IPS-18c (cell line): ENCODE results near the gene SPEM1.

Source experiments
- H3K4me3 ChIP-seq: 2 replicates; pipeline ENCODE4 v1.7.0; 2013; ENCODE audit warnings: low read depth, mild to moderate bottlenecking, low read length, moderate library complexity; ENCODE audit not compliant: insufficient read depth
- H3K9me3 ChIP-seq: one replicate; pipeline ENCODE4 v1.6.1; 2013; ENCODE audit warnings: mild to moderate bottlenecking, low read length, moderate library complexity; ENCODE audit not compliant: control insufficient read depth, insufficient read depth

The SPEM1 gene

DNA sequence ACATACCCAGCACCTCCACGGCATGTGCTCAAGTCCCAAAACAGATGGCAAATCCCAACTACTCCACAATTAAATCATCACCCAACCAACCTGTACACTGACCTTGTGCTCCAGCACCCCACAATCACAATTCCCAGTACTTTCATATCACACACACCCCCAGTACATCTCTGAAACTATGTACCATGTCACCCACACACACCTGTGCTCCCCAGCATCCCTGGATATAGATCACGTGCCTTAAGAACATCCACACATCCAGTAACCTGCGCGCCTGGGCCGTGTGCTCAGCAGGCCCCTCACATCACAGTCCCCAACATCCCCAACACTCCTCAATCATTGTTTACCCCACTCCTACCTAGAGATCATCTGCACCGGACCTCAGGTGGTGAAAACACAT lies 10.4 kb upstream of the SPEM1 start:
- Histone ChIP-seq H3K9me3 (no peaks in the 10 kb centered on the region), H3K4me3 (no peak overlapping the region)

DNA sequence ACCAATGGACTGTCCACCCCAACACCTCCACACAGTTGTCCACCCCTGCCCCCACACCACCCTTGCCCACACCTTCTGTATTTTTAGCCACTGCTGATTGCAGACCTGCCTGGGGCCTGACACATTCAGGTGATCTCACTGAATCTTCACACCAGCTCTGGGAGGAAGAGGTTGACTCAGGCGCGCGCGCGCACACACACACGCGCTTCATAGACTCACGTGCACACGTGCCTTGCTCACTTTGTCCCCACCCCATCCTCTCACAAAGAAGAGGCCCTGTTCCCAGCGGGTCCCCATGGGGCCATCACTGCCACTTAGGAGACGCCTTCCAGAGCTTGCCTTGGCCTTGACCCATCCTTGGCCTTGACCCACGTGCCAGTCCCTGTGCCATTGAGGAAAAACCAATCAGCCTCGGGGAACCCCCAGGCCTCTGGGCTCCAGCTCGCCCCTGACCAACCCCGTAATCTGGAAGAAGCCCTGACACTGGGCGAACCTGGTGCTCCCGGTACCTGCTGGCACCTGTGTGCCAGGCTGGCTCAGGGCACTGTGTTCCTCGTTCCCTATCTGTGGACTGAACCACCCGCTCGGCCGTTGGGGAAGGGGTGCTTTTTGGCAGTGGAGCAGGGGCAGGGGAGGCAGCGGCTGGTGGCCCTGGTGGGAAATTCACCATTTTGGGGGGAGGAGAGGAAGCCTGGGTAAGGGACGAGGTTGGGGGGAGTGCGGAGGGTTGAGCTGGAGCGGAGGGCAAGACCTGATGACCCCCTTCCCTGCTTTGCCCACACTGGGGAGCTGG lies 9.3 kb upstream of the SPEM1 start:
- Histone ChIP-seq H3K4me3 (no peak overlapping the region), H3K9me3 (no peaks in the 10 kb centered on the region)

DNA sequence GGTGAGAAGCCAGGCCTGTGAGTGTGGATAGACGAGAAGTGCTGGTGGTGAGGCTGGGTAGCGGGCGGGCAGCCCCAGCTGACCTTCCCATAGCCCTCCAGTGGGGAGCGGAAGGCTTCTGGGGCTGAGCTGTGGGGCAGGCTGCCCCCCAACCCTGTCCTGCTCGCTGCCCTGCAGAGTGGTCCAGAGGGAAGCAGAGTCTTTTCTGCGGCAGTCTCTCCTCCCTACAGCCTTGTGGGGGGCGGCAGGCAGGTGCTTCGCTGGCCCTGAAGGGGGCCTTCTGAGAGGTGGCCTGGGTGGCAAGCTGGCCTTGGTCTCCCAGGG lies 8.7 kb upstream of the SPEM1 start:
- H3K9me3 ChIP-seq = no peaks in the 10 kb centered on the region
- H3K4me3 ChIP-seq = no peak overlapping the region

DNA sequence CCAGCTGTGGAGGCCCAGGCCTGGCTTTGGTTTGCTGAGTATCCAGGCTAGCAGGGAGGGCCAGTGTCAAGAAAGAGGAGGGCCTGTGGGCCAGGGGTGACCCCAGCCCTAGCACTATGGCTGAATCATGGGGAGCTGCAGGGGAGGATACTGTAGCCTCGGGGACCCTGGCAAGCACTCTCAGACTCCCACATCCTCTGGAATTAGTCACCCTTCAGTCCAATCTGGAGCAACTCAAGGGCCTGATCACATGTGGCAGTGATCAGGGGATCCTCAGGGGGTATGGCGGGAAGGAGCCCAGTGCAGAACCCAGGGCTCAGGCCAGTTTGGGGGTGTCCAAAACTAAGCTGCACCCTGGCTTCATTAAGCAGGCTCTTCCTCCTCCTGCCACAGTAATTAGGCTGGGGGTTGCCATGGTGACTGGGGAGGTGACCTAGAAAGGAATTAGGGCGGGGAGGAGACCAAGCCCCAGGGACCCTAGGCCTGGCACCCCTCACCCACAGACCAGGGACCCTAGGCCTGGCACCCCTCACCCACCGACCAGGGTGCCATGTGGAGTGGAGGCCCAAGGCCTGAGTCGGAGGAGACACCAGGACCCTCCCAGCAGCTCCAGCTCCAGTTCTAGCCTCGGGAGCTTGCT lies 6.7 kb upstream of the SPEM1 start:
- Histone ChIP-seq H3K9me3 (no peaks in the 10 kb centered on the region), H3K4me3 (no peak overlapping the region)

DNA sequence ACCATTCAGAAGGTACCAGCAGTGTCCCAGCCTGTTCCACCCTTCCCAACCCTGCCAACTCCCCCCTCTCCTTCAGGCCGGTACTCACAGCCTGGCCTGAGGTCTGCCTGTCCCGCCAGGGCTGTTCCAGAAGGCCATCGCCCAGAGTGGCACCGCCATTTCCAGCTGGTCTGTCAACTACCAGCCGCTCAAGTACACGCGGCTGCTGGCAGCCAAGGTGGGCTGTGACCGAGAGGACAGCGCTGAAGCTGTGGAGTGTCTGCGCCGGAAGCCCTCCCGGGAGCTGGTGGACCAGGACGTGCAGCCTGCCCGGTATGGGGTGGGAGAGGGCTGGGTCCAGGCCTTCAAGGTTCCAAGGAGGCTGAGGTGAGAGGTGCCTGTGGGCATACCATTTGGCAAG lies 5.3 kb upstream of the SPEM1 start:
- Histone ChIP-seq H3K4me3 (no peak overlapping the region), H3K9me3 (no peaks in the 10 kb centered on the region)

DNA sequence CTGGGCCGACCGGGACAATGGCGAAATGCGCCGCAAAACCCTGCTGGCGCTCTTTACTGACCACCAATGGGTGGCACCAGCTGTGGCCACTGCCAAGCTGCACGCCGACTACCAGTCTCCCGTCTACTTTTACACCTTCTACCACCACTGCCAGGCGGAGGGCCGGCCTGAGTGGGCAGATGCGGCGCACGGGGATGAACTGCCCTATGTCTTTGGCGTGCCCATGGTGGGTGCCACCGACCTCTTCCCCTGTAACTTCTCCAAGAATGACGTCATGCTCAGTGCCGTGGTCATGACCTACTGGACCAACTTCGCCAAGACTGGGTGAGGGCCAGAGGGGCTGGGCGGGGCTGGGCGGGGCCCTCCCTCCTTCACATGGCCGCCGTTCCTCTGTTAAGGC lies 4.3 kb upstream of the SPEM1 start:
- H3K9me3 ChIP-seq = no peaks in the 10 kb centered on the region
- H3K4me3 ChIP-seq = no peak overlapping the region

DNA sequence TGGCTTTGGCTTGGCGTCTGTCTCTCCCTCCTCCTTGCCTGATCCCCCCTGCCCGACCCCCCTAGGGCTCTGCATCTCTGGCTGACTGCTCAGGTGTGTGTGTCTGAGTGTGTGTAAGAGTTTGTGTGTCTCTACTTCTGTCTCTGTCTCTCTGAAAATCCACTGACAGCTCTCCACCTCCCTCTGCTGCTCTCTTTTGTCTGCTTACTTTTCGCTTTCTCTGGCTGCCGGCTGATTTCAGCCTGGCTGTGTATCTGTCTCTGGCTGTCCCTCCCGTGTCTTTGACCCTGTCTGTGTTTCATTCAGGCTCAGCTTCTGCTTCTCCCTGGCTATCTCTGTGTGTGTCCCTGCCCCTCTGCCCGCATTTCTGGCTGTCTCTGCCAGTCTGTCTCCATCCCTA lies 3.8 kb upstream of the SPEM1 start:
- Histone ChIP-seq H3K9me3 (no peaks in the 10 kb centered on the region), H3K4me3 (no peak overlapping the region)

DNA sequence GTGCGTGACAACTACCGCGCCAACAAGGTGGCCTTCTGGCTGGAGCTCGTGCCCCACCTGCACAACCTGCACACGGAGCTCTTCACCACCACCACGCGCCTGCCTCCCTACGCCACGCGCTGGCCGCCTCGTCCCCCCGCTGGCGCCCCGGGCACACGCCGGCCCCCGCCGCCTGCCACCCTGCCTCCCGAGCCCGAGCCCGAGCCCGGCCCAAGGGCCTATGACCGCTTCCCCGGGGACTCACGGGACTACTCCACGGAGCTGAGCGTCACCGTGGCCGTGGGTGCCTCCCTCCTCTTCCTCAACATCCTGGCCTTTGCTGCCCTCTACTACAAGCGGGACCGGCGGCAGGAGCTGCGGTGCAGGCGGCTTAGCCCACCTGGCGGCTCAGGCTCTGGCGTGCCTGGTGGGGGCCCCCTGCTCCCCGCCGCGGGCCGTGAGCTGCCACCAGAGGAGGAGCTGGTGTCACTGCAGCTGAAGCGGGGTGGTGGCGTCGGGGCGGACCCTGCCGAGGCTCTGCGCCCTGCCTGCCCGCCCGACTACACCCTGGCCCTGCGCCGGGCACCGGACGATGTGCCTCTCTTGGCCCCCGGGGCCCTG lies 3.0 kb upstream of the SPEM1 start:
- H3K4me3 ChIP-seq = no peak overlapping the region
- no peaks in the 10 kb centered on the region for H3K9me3 ChIP-seq

DNA sequence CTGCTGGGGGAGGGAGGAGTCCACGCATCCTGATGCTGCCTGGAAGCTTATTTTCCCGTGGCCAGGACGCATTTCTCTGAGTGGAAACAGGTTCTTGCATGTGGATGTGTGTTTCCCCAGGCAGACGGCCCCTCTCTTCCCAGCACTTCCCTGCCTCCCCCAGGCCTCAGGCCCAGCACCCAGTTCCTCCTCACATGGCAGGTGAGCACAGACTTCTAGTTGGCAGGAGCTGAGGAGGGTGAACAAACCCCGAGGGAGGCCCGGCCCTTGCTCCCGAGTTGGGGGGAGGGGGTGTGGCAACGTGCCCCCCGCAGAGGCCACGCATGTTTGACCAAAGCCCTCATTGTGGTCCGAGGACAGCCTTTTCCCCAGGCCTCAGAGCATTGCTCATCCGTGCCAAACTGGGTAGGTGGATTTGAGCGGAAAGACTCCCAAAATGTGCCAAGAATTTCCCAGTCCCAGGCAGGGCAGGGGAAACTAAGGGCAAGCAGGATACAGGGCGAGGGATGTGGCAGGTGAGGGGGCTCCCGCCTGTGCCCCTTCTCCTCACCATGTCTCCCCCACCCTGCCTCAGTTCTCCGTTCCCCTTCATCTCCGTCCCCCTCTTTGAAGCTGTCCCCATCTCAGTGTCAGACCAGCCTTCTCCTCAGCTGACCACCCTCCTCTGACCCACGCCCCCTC lies 1.5 kb upstream of the SPEM1 start:
- no peak overlapping the region; the same call in 1 of the 2 replicates for H3K4me3 ChIP-seq
- H3K9me3 ChIP-seq = no peaks in the 10 kb centered on the region

DNA sequence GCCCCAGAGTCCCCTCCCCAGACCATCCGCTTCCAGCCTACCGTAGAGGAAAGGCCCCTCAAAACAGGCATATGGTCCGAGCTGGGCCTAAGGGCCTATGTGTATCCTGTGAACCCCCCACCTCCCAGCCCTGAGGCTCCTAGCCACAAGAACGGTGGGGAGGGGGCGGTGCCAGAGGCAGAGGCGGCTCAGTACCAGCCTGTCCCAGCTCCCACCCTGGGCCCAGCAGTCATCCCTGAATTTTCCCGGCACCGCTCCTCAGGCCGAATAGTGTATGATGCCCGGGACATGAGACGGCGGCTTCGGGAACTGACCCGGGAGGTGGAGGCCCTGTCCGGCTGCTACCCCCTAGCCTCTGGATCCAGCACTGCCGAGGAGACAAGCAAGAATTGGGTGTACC lies 1.1 kb downstream of the SPEM1 start:
- Histone ChIP-seq H3K4me3 (no peak overlapping the region), H3K9me3 (no peaks in the 10 kb centered on the region)

DNA sequence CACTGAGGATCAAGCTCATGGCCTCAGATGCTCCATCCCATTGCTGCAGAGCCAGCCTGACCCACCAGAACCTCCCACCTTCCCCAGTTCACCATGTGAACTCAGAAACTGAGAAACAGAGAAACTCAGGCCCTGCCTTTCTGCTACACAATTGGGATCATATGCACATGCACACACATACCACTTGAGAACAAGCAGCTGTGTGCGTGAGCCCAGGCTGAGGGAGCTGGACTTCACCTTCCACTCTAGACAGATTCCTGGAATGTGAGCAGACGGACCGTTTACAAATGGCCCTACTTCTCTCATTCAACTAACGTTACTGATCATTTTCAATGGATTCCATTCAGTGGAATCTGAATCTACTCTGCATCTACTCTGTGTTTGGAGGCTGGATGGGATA lies 3.6 kb downstream of the SPEM1 start:
- H3K9me3 ChIP-seq = no peaks in the 10 kb centered on the region
- H3K4me3 ChIP-seq = no peak overlapping the region

DNA sequence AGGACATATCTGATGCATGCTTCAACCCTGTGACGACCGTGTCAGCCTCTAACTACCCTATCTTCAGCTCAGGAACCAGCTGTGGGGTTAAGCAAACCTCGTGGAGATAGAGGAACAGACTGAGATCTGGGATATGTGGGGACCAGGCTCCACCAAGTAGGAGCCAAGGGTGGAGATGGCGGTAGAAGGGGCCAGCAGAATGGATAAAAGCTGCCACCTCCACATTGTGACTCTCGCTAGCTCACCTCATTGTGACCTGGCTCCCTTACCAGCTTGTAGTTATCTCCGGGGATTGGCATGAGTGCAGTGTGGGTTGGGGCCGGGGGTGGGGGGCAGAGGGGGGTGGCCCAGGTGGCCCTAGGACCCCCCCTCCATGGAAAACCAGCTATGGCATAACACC lies 5.2 kb downstream of the SPEM1 start, which contains the start of gene SPEM2:
TSS of gene SPEM2 (plus strand) at position 301 of the 400 bp plus-strand sequence. CDS start at position 374, 73 bp downstream.
- Histone ChIP-seq H3K4me3 (no peak within 1 kb of the TSS), H3K9me3 (no peaks in the 10 kb centered on the region)

DNA sequence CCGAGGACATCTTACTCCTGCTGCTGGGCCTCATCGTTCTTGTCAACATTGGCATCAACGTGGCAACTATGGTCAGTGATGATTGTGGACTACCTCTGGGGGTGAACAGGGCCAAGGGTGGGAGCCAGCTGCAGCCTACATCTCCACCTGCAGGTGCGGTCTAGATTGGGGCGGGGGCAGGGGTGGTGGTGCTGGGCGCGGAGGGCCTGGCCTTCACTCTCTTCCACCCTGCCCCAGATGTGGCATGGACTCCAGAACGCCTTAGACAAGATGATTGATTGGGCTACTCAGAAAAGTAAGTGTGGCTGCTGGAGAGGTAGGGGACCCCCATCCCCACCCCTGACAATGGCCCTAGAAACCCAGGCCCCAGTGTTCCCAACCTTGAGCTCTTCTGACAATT lies 5.6 kb downstream of the SPEM1 start:
- H3K9me3 ChIP-seq = no peaks in the 10 kb centered on the region
- no peak overlapping the region for H3K4me3 ChIP-seq

DNA sequence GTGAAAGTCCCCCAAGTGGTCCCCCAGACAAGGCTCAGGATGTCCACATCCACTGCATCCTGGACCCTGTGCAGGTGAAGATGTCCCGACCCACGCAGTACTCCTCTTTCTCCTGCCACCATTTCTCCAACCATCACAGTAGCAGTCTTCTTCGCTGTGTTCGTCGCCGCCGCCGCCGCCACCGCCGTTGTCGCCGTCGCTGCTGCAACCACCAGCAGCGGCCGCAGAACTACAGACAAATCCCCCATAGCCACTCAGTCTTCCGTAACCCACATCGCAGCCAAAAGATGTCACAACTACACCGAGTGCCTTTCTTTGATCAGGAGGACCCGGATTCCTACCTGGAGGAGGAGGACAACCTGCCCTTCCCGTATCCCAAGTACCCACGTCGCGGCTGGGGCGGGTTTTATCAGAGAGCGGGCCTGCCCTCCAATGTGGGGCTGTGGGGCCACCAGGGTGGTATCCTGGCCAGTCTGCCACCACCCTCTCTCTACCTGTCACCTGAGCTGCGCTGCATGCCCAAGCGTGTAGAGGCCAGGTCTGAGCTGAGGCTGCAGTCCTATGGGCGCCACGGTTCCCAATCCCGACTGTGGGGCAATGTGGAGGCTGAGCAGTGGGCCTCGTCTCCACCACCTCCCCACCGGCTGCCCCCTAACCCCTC lies 6.2 kb downstream of the SPEM1 start:
- no peaks in the 10 kb centered on the region for H3K9me3 ChIP-seq
- no peak overlapping the region for H3K4me3 ChIP-seq

DNA sequence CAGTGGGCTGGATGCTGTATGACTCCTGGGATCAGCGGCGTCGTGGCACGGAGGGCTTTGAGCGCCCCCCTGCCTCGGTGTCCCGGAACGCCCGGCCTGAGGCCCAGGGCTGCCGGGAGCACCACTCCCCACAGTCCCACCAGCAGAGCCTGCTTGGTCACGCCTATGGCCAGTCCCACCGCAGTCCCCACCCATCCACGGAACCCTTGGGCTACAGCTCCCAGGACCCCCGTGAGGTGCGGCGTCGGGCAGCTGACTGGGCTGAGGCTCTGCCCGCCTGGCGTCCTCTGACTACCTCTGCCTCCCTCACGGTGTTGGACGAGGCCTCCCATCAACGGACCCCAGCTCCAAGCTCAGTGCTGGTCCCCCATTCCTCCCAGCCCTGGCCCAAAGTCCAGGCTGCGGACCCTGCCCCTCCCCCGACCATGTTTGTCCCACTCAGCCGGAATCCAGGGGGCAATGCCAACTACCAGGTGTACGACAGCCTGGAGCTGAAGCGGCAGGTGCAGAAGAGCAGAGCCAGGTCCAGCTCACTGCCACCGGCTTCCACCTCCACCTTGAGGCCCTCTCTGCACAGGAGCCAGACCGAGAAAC lies 6.9 kb downstream of the SPEM1 start:
- no peaks in the 10 kb centered on the region for H3K9me3 ChIP-seq

DNA sequence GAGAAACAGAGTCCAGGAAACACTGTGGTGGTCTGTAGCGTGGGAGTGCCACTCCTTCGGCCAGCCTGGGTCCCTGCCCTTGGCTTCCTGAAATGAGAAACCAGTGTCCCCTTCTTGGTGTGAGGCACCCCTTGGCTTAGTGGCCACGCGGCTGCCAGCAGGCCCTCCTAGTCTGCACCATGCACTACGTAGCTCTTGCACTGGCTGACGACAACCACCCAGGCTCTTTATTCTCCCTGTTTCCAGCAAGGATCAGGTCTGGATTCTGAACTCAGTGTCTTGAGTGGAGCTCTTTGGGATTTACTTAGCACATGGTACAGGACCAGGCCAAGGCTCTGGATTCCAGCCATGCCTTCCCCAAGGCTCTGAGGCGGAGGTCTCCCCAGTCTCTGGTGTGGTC lies 7.4 kb downstream of the SPEM1 start:
- Histone ChIP-seq H3K4me3 (no peak overlapping the region), H3K9me3 (no peaks in the 10 kb centered on the region)

More for the DNA sequence above, 6.9 kb downstream of the SPEM1 start:
- H3K4me3 ChIP-seq = no peak overlapping the region

DNA sequence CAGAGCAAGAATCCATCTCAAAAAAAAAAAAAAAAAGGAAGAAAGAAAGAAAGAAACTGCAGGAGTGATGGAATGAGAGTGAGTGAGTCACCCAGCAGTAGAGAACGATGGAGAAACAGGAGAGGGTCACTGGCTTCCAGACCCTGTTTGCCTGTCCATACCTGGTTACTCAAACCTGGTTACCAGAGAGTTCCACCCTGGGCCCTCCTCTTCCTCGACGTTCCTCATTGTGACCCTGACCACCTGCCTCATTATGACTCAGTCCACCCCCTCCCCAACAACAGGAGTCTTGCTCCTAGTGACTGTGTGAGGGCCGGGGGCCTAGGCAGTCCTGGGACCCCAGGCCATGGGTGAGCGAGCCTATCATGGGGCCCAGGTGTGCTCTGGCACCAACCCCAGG lies 8.4 kb downstream of the SPEM1 start, which contains the start of gene SPEM3:
TSS of gene SPEM3 (plus strand) at position 301 of the 400 bp plus-strand sequence. CDS start at position 347, 46 bp downstream.
- Histone ChIP-seq H3K4me3 (no peak within 1 kb of the TSS), H3K9me3 (no peaks in the 10 kb centered on the region)
